Embryonic facial prominence (tissue), 1 donor: ENCODE data around the gene SERINC2.
"Not testable (repeated sequence)": the region's sequence is repeated elsewhere in the genome, so short reads cannot be mapped to it uniquely, and the experiment has no call there.

Experiments used
- DNase-seq: peaks from one replicate; pipeline ENCODE4 v3.0.0-alpha.2; 2016; ENCODE audit errors: extremely low spot score

The SERINC2 gene

GRCh38 chr1:31470794-31471315 is 57.8 kb downstream of the SERINC2 start:
- DNase-seq, result no peak

- DNase-seq, result not testable (repeated sequence)
Measured at GRCh38 chr1:31471452-31472313, 58.7 kb downstream of the SERINC2 start.

GRCh38 chr1:31472314-31472651 is 59.3 kb downstream of the SERINC2 start:
- DNase-seq, result not testable (repeated sequence)

GRCh38 chr1:31472673-31473072 is 59.7 kb downstream of the SERINC2 start:
- DNase-seq, result not testable (repeated sequence)

- not testable (repeated sequence) for DNase-seq
Measured at GRCh38 chr1:31473508-31473907, 60.5 kb downstream of the SERINC2 start.

GRCh38 chr1:31474567-31474966 is 61.6 kb downstream of the SERINC2 start:
- DNase-seq, result not testable (repeated sequence)

GRCh38 chr1:31476891-31477846 is 64.2 kb downstream of the SERINC2 start:
- no peak for DNase-seq

- no peak for DNase-seq
Measured at GRCh38 chr1:31478167-31478566, 65.2 kb downstream of the SERINC2 start.

GRCh38 chr1:31479811-31480210 is 66.8 kb downstream of the SERINC2 start:
- DNase-seq, result no peak

- not testable (repeated sequence) for DNase-seq
Measured at GRCh38 chr1:31480426-31480825, 67.4 kb downstream of the SERINC2 start.

GRCh38 chr1:31482482-31483011 is 69.5 kb downstream of the SERINC2 start:
- no peak for DNase-seq

- DNase-seq, result no peak
Measured at GRCh38 chr1:31483012-31483946, 70.3 kb downstream of the SERINC2 start.
